C4-2B (cell line): ENCODE measurements around the gene SNAPC1.

Experiments
- CTCF ChIP-seq: fragments of 450-650 bp; conservative IDR thresholded peaks from 2 replicates; pipeline ENCODE4 v1.5.1; 2017; ENCODE audit warnings: mild to moderate bottlenecking
- ZFX ChIP-seq: fragments of 450-650 bp; IDR thresholded peaks from 2 replicates; pipeline ENCODE4 v1.6.1; 2017

DNA sequence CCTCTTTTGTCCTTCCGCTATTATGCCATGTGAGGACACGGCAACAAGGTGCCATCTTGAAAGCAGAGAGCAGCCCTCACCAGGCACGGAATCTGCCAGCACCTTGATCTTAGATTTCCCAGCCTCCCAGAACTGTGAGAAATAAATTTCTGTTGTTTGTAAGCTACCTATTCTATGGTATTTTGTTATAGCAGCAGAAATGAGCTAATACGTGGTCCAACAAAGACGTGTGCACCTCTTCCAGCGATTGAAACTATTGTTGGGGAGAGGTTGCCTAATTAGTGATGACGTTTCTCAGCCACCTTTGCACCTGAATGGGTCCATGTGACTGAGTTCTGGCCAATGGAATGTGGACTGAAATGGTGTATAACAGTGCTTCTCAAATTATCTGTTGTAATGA, 2.3 kb upstream of the SNAPC1 start:
- no peak for TF ChIP-seq CTCF
- no peak for TF ChIP-seq ZFX
